Measurements from ENCODE around the gene MAPK8. TPM values are rescaled to one million over a fixed set of nuclear protein-coding genes. Genes with fewer than 3 reads are reported as not detected.

Gene MAPK8
- total RNA-seq, 6 experiments from 2014 or later, result 56.3 to 96.6 (median 74.8) TPM

- Mint-ChIP-seq H3K4me3 (no peak overlapping the region), H3K4me1 (ENCODE audit: low read depth) (peaks cover under 1% of the 10 kb centered on the region; the same call in 1 of the 2 replicates), H3K27ac (no peak overlapping the region), H3K36me3 (ENCODE audit: low read depth) (peaks cover 10% of the 10 kb centered on the region; the same call in 1 of the 2 replicates), H3K27me3 (ENCODE audit: insufficient read depth) (peaks cover 13% of the 10 kb centered on the region), H3K9me3 (no peaks in the 10 kb centered on the region)
- TF ChIP-seq, protein P1, sequence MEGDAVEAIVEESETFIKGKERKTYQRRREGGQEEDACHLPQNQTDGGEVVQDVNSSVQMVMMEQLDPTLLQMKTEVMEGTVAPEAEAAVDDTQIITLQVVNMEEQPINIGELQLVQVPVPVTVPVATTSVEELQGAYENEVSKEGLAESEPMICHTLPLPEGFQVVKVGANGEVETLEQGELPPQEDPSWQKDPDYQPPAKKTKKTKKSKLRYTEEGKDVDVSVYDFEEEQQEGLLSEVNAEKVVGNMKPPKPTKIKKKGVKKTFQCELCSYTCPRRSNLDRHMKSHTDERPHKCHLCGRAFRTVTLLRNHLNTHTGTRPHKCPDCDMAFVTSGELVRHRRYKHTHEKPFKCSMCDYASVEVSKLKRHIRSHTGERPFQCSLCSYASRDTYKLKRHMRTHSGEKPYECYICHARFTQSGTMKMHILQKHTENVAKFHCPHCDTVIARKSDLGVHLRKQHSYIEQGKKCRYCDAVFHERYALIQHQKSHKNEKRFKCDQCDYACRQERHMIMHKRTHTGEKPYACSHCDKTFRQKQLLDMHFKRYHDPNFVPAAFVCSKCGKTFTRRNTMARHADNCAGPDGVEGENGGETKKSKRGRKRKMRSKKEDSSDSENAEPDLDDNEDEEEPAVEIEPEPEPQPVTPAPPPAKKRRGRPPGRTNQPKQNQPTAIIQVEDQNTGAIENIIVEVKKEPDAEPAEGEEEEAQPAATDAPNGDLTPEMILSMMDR (IDR thresholded peaks at IDR 0.05), result no peak
- no peak for DNase-seq
These were observed 148.0 kb downstream of the MAPK8 start for GRCh38 chr10:48454302-48455054.

DNA sequence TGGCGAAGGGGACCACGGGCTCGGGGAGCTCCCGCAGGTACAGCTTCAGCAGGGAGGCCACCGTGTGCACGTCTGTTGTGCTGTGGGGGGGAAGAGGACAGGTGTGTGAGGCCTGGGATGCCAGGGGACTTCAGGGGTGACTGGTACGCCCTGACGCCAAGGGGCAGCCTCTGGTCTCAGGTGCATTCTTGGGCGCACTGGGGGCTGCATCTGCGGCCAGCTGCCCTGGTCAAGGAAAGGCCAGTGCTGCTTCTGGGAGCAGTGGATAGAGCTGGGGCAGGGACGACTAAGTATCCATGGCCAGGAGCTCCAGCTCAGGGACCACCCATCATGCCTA is 148.5 kb downstream of the MAPK8 start:
- H3K4me1 Mint-ChIP-seq (ENCODE audit: low read depth), result peaks cover under 1% of the 10 kb centered on the region; the same call in 1 of the 2 replicates
- H3K27ac Mint-ChIP-seq, result no peak overlapping the region
- DNase-seq, result no peak
- H3K36me3 Mint-ChIP-seq (ENCODE audit: low read depth), result peaks cover 11% of the 10 kb centered on the region; the same call in 1 of the 2 replicates
- no peaks in the 10 kb centered on the region for H3K9me3 Mint-ChIP-seq
- TF ChIP-seq, protein P1 (IDR thresholded peaks at IDR 0.05), result no peak
- H3K4me3 Mint-ChIP-seq, result no peak overlapping the region
- peaks cover 13% of the 10 kb centered on the region for H3K27me3 Mint-ChIP-seq (ENCODE audit: insufficient read depth)

DNA sequence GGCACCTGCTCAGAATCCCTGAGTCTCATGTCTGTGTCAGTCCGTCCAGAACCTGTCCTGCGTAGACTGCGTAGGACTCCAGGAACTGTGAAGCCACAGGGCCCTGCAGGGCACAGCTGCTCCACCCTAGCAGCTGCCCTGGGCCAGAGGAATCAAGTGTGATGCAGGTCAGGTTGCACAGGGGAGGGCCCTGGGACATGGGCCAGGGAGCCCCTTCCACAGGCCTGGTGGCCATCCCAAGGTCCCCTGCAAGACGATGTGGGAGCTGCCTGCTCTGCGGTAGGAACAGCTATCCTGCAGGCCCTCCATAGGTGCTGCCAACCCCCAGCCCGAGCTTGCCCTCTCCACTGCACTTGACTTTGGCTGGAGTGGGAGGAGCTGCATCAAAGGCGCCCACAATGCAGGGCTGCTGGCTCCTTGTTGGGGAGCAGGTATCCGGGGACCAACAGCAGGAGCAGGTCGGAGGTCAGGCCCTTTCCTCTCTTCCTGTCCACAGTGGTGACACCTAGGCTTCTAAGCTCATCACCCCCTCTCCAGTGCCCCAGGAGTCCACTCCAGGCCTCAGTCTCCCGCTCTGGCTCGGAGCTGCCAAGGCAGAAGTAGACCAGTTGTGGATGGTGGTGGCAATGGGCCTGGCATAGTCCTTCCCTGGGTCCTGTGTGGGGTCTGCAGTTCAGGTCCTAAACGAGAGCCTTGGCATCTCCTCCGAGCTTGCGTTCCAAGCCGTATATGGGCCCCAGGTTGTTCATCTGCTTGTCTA is 149.1 kb downstream of the MAPK8 start:
- Mint-ChIP-seq H3K4me3 (no peak overlapping the region), H3K36me3 (ENCODE audit: low read depth) (peaks cover 16% of the 10 kb centered on the region), H3K9me3 (no peaks in the 10 kb centered on the region), H3K27me3 (ENCODE audit: insufficient read depth) (peaks cover 13% of the 10 kb centered on the region), H3K4me1 (ENCODE audit: low read depth) (peaks cover 6% of the 10 kb centered on the region), H3K27ac (no peak overlapping the region)
- DNase-seq, result no peak
- TF ChIP-seq, protein P1 (IDR thresholded peaks at IDR 0.05), result no peak

GRCh38 chr10:48456361-48456804 is 149.9 kb downstream of the MAPK8 start:
- peaks cover 11% of the 10 kb centered on the region; the same call in 1 of the 2 replicates for H3K27me3 Mint-ChIP-seq (ENCODE audit: insufficient read depth)
- peaks cover 14% of the 10 kb centered on the region for H3K4me1 Mint-ChIP-seq (ENCODE audit: low read depth)
- TF ChIP-seq, protein P1 (IDR thresholded peaks at IDR 0.05), result no peak
- no peak overlapping the region for H3K4me3 Mint-ChIP-seq
- no peak for DNase-seq
- H3K27ac Mint-ChIP-seq, result no peak overlapping the region
- no peaks in the 10 kb centered on the region for H3K9me3 Mint-ChIP-seq
- peaks cover 24% of the 10 kb centered on the region for H3K36me3 Mint-ChIP-seq (ENCODE audit: low read depth)

GRCh38 chr10:48456808-48457761 is 150.6 kb downstream of the MAPK8 start:
- Mint-ChIP-seq H3K27me3 (ENCODE audit: insufficient read depth) (peaks cover 6% of the 10 kb centered on the region; the same call in 1 of the 2 replicates), H3K36me3 (ENCODE audit: low read depth) (peaks cover 21% of the 10 kb centered on the region), H3K4me1 (ENCODE audit: low read depth) (peaks cover 17% of the 10 kb centered on the region), H3K27ac (no peak overlapping the region), H3K4me3 (no peak overlapping the region), H3K9me3 (no peaks in the 10 kb centered on the region)
- TF ChIP-seq, protein P1 (IDR thresholded peaks at IDR 0.05), result no peak
- DNase-seq, result no peak
